Ishikawa (cell line): ENCODE results near the gene GDI1.

Source experiments
- CEBPB ChIP-seq: IDR thresholded peaks from 2 replicates; pipeline ENCODE4 v1.6.1; 2012
- CREB1 ChIP-seq: IDR thresholded peaks from 2 replicates; pipeline ENCODE4 v1.6.1; 2012; ENCODE audit warnings: low read depth
- EGR1 ChIP-seq: IDR thresholded peaks from 2 replicates; pipeline ENCODE4 v1.6.1; 2012
- EP300 ChIP-seq: IDR thresholded peaks from 2 replicates; pipeline ENCODE4 v1.6.1; 2012; ENCODE audit warnings: borderline replicate concordance
- FOXM1 ChIP-seq: IDR thresholded peaks from 2 replicates; pipeline ENCODE4 v1.6.1; 2012; ENCODE audit warnings: low read depth, borderline replicate concordance
- MAX ChIP-seq: IDR thresholded peaks from 2 replicates; pipeline ENCODE4 v1.6.1; 2012
- NFIC ChIP-seq: IDR thresholded peaks from 2 replicates; pipeline ENCODE4 v1.6.1; 2012
- RAD21 ChIP-seq: IDR thresholded peaks from 2 replicates; pipeline ENCODE4 v1.6.1; 2012; ENCODE audit warnings: low read depth
- REST ChIP-seq: IDR thresholded peaks from 2 replicates; pipeline ENCODE4 v1.6.1; 2012; ENCODE audit warnings: low read depth, mild to moderate bottlenecking
- TAF1 ChIP-seq: IDR thresholded peaks from 2 replicates; pipeline ENCODE4 v1.6.1; 2012; ENCODE audit warnings: low read depth, mild to moderate bottlenecking
- TCF12 ChIP-seq: IDR thresholded peaks from 2 replicates; pipeline ENCODE4 v1.6.1; 2012; ENCODE audit warnings: low read depth
- TEAD4 ChIP-seq: IDR thresholded peaks from 2 replicates; pipeline ENCODE4 v1.6.1; 2012
- YY1 ChIP-seq: IDR thresholded peaks from 2 replicates; pipeline ENCODE4 v1.6.1; 2012; ENCODE audit warnings: low read depth
- ZBTB7A ChIP-seq: IDR thresholded peaks from 2 replicates; pipeline ENCODE4 v1.6.1; 2012; ENCODE audit warnings: low read depth
- TF ChIP-seq, protein P1 (sequence below): IDR thresholded peaks from 2 replicates; pipeline ENCODE4 v1.6.1; 2012

The GDI1 gene

GRCh38 chrX:154435171-154435733, 1.7 kb upstream of the GDI1 start:
- no peak for TF ChIP-seq TEAD4
- no peak for TF ChIP-seq FOXM1
- TF ChIP-seq EGR1 = no peak
- no peak for TF ChIP-seq EP300
- no peak for TF ChIP-seq CREB1
- TF ChIP-seq NFIC = no peak
- no peak for TF ChIP-seq TAF1
- no peak for TF ChIP-seq RAD21
- no peak for TF ChIP-seq TCF12
- TF ChIP-seq ZBTB7A = no peak
- no peak for TF ChIP-seq MAX
- no peak for TF ChIP-seq REST
- TF ChIP-seq CEBPB = no peak
- TF ChIP-seq YY1 = no peak
- TF ChIP-seq, protein P1, sequence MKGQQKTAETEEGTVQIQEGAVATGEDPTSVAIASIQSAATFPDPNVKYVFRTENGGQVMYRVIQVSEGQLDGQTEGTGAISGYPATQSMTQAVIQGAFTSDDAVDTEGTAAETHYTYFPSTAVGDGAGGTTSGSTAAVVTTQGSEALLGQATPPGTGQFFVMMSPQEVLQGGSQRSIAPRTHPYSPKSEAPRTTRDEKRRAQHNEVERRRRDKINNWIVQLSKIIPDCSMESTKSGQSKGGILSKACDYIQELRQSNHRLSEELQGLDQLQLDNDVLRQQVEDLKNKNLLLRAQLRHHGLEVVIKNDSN = no peak

GRCh38 chrX:154436374-154436982, 476 bp upstream of the GDI1 start:
- TF ChIP-seq TEAD4 (no peak), RAD21 (no peak), MAX (no peak), EGR1 (no peak), ZBTB7A (no peak), TAF1 (no peak), CREB1 (no peak), NFIC (no peak), EP300 (no peak), TCF12 (no peak), CEBPB (no peak), REST (no peak), YY1 (no peak), FOXM1 (no peak)
- TF ChIP-seq, protein P1 = no peak

- TF ChIP-seq CREB1 (no peak), NFIC (no peak), TCF12 (no peak)
Observed at GRCh38 chrX:154437971-154438893, 1.3 kb downstream of the GDI1 start.

DNA sequence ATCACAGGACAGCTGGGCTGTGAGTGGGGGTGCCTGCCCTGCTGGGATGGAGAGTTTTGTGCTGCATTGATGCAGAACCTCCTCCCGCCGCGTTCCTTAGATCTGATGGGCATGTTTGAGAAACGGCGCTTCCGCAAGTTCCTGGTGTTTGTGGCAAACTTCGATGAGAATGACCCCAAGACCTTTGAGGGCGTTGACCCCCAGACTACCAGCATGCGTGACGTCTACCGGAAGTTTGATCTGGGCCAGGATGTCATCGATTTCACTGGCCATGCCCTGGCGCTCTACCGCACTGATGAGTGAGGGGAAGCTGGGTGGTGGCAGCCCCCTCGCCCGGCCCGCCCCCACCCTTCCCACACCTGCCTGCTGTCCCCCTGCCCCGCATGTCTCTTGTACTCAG, 2.9 kb downstream of the GDI1 start:
- no peak for TF ChIP-seq CEBPB
- TF ChIP-seq EP300 = no peak
- no peak for TF ChIP-seq TEAD4
- TF ChIP-seq NFIC = no peak
- TF ChIP-seq YY1 = no peak
- TF ChIP-seq REST = no peak
- no peak for TF ChIP-seq TAF1
- TF ChIP-seq ZBTB7A = no peak
